Stimulated activated CD8-positive, alpha-beta memory T cell treated with anti-CD3 and anti-CD28 coated beads, Interleukin-15, amount 100 ng/mL, for 1 hour (primary cell): ENCODE measurements around the gene ALK.

ENCODE experiments used
- DNase-seq: peaks from one replicate; pipeline ENCODE4 v3.0.0-alpha.2; 2020; ENCODE audit warnings: low read depth

ALK gene

GRCh38 chr2:29921560-29921915 is at the start of gene ALK:
ALK (minus strand) TSS chr2:29921586; CDS start chr2:29920659, 927 bp downstream.
- DNase-seq: no peak

- DNase-seq: no peak
Observed at GRCh38 chr2:29966266-29966665, 44.9 kb upstream of the ALK start.

- no peak for DNase-seq
Observed at GRCh38 chr2:29963972-29964570, 42.7 kb upstream of the ALK start.

GRCh38 chr2:29962922-29963321 is 41.5 kb upstream of the ALK start:
- no peak for DNase-seq

- no peak for DNase-seq
Observed at GRCh38 chr2:29954316-29954715, 32.9 kb upstream of the ALK start.

- DNase-seq: no peak
Observed at GRCh38 chr2:29952973-29953372, 31.6 kb upstream of the ALK start.

- no peak for DNase-seq
Observed at GRCh38 chr2:29951576-29951975, 30.2 kb upstream of the ALK start.

GRCh38 chr2:29950481-29950880 is 29.1 kb upstream of the ALK start:
- DNase-seq: no peak

GRCh38 chr2:29949042-29949441 is 27.7 kb upstream of the ALK start:
- DNase-seq: no peak

GRCh38 chr2:29946505-29946904 is 25.1 kb upstream of the ALK start:
- no peak for DNase-seq

GRCh38 chr2:29942711-29943110 is 21.3 kb upstream of the ALK start:
- DNase-seq: no peak

GRCh38 chr2:29940706-29941105 is 19.3 kb upstream of the ALK start:
- DNase-seq: no peak

GRCh38 chr2:29936020-29936419 is 14.6 kb upstream of the ALK start:
- no peak for DNase-seq

GRCh38 chr2:29931818-29932217 is 10.4 kb upstream of the ALK start:
- no peak for DNase-seq

- DNase-seq: no peak
Observed at GRCh38 chr2:29923110-29923721, 1.8 kb upstream of the ALK start.

GRCh38 chr2:29922605-29923004 is 1.2 kb upstream of the ALK start:
- no peak for DNase-seq

- DNase-seq: no peak
Observed at GRCh38 chr2:29920631-29921559, 491 bp downstream of the ALK start.

- no peak for DNase-seq
Observed at GRCh38 chr2:29920130-29920577, 1.2 kb downstream of the ALK start.

- DNase-seq: no peak
Observed at GRCh38 chr2:29918941-29919340, 2.4 kb downstream of the ALK start.

- no peak for DNase-seq
Observed at GRCh38 chr2:29917781-29918180, 3.6 kb downstream of the ALK start.

GRCh38 chr2:29916571-29916970 is 4.8 kb downstream of the ALK start:
- no peak for DNase-seq

GRCh38 chr2:29910960-29911359 is 10.4 kb downstream of the ALK start:
- no peak for DNase-seq

- DNase-seq: no peak
Observed at GRCh38 chr2:29910465-29910864, 10.9 kb downstream of the ALK start.
